Left lung (tissue), 10 donors: Measurements from ENCODE around the gene ABTB1. TPM values are rescaled to one million over a fixed set of nuclear protein-coding genes. Genes with fewer than 3 reads are reported as not detected.
A peak's percentile ranks its signal among the peaks of the same experiment; 100 is the strongest.

Source experiments
- ATAC-seq: fragments of 200-7000 bp; cut with Tn5 transposase; one replicate; pipeline ENCODE4 v1.9.1; 2020; ENCODE audit warnings: moderate library complexity
- DNase-seq, 4 donors: peaks; one replicate each; pipeline ENCODE4 v3.0.0-alpha.2; 2013 to 2020
- H3K27ac ChIP-seq, 2 donors: fragments of 200-600 bp; sonication (generic) in 1 of 2; one replicate each; pipeline versions ENCODE4 v1.5.0 to v1.8.0; 2020 to 2021
- H3K27me3 ChIP-seq, 2 donors: fragments of 200-600 bp; sonication (generic) in 1 of 2; one replicate each; pipeline versions ENCODE4 v1.5.0 to v1.8.0; 2020 to 2021
- H3K36me3 ChIP-seq, 2 donors: fragments of 200-600 bp; sonication (generic) in 1 of 2; one replicate each; pipeline versions ENCODE4 v1.5.0 to v1.8.0; 2020 to 2021
- H3K4me1 ChIP-seq, 2 donors: fragments of 200-600 bp; one replicate each; pipeline ENCODE4 v1.8.0; 2021
- H3K4me3 ChIP-seq, 2 donors: fragments of 200-600 bp; sonication (generic) in 1 of 2; one replicate each; pipeline versions ENCODE4 v1.5.0 to v1.8.0; 2020 to 2021; ENCODE audit warnings: mild to moderate bottlenecking in 1 of 2
- H3K9me3 ChIP-seq, 2 donors: fragments of 200-600 bp; sonication (generic) in 1 of 2; one replicate each; pipeline versions ENCODE4 v1.5.0 to v1.8.0; 2020 to 2021
- intact Hi-C, 2 donors: fragments of 100-400 bp; cut with DNase I; formaldehyde crosslinking; loops; one replicate each; pipeline versions ENCODE4 v1.11.2 to v1.14.2; 2022
- polyA plus RNA-seq, 6 donors: library from polyadenylated mRNA; unstranded; fragments of 120-200 nt; gene quantifications; one replicate each; pipeline ENCODE4 v1.2.1, GENCODE V29; 2013; ENCODE audit not compliant: insufficient read length in 6 of 6
- total RNA-seq, 2 donors: library from RNA; stranded (reverse); fragmentation: NEBNext Ultra II Directional; extraction: Animal tissue kit (Norgen Biotek cat#: 25700); gene quantifications; one replicate each; pipeline ENCODE4 v1.2.1, GENCODE V29; 2021
- TF ChIP-seq, protein P1 (sequence below), 2 donors: fragments of 200-600 bp; sonication (generic) in 1 of 2; IDR thresholded peaks; one replicate each; pipeline versions ENCODE4 v1.5.0 to v1.8.0; 2021; ENCODE audit warnings: antibody characterized with exemption in 2 of 2
- donor health status: DM: no; HTN: yes; CAD: no.
- donor health status: DM: no; HTN: no; CAD: no.

ABTB1 gene
- total and polyA plus RNA-seq, 8 donors = 20.2 to 56.1 (median 26.8) TPM

DNA sequence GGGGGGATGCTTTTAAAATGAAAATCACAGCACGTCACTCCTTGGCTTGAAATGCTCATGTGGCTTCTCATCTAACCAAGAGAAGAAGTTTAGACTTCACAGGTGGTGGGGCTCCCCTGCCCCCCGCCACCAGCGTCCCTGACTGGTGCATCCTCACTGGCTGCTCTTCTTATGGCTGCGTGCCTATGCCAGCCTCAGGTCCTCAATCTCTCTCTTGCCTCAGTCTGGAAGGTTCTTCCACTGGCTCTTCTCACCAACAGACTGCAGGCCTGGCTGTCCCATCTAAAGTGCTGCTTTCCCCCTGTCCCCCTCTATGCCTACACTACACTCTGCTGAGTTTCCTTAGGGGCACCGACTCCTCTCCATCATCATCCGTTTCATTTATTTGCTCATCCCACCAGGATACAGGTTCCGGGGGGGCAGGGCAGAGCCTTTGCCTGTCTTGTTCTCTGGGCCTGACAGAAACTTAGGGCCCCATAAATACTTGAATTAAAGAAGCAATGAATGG, 20.6 kb downstream of the ABTB1 start:
- Histone ChIP-seq H3K4me3 (no peak overlapping the region), H3K27me3 (no peaks in the 10 kb centered on the region), H3K4me1 (peaks cover 23% of the 10 kb centered on the region in 2 donors), H3K27ac (no peak overlapping the region), H3K9me3 (no peaks in the 10 kb centered on the region), H3K36me3 (peaks cover 0 to 38% of the 10 kb centered on the region in 2 donors)
- peak in 1 of 4 donors; percentile 38 for DNase-seq
- no peak for ATAC-seq
- intact Hi-C loops = loop anchor here in 1 of 2 donors (10.0 kb wide), 1 partner anchor 131 kb away; the partner anchor contains the start of gene MGLL
- TF ChIP-seq, protein P1, sequence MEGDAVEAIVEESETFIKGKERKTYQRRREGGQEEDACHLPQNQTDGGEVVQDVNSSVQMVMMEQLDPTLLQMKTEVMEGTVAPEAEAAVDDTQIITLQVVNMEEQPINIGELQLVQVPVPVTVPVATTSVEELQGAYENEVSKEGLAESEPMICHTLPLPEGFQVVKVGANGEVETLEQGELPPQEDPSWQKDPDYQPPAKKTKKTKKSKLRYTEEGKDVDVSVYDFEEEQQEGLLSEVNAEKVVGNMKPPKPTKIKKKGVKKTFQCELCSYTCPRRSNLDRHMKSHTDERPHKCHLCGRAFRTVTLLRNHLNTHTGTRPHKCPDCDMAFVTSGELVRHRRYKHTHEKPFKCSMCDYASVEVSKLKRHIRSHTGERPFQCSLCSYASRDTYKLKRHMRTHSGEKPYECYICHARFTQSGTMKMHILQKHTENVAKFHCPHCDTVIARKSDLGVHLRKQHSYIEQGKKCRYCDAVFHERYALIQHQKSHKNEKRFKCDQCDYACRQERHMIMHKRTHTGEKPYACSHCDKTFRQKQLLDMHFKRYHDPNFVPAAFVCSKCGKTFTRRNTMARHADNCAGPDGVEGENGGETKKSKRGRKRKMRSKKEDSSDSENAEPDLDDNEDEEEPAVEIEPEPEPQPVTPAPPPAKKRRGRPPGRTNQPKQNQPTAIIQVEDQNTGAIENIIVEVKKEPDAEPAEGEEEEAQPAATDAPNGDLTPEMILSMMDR (IDR thresholded peaks at IDR 0.05) = no peak

DNA sequence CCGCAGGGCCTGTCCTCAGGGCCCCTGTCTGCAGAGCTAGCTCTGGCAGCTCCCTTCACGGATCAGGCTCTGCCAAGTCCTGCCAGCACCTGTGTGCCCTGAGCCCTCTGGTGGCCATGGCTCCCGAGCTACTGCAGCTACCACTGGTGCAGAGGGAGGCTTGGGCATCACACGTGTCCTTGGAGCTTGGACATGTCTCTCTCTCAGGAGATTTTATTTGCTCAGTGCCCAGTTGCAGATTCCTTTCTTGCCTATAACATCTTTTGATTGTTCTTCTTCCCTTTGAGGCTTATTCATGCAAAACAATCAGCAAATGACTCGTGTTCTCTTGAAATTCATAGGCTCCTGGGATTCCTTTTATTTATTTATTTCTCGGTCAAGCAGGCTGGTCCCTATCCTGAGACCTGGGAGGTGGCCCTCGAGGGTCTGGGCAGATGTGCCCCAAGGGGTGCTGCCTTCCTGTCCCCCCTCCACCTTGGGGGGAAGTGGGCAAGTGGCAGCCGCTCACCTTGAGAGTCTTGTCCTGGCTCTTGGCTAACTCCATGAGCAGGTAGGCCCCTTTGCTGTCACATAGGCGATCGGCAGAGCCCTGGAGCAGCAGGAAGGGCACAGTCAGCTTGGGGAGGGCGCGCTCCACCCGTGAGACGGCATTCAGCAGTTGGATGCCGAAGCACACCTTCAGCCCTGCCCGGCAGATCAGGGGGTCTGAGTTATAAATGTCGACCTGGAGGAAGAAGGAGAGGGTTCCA, 21.9 kb downstream of the ABTB1 start:
- H3K4me1 ChIP-seq = peaks cover 30 to 33% of the 10 kb centered on the region in 2 donors
- peaks cover 0 to 38% of the 10 kb centered on the region in 2 donors for H3K36me3 ChIP-seq
- ATAC-seq = no peak
- H3K4me3 ChIP-seq = no peak overlapping the region
- intact Hi-C loops = loop anchor here in 1 of 2 donors (10.0 kb wide), 1 partner anchor 130 kb away; the partner anchor contains the start of gene MGLL
- TF ChIP-seq, protein P1 (IDR thresholded peaks at IDR 0.05) = peak in 1 of 2 donors; percentile 28
- no peak overlapping the region for H3K27ac ChIP-seq
- H3K9me3 ChIP-seq = no peaks in the 10 kb centered on the region
- peak in 1 of 4 donors; percentile 87 for DNase-seq
- H3K27me3 ChIP-seq = no peaks in the 10 kb centered on the region

DNA sequence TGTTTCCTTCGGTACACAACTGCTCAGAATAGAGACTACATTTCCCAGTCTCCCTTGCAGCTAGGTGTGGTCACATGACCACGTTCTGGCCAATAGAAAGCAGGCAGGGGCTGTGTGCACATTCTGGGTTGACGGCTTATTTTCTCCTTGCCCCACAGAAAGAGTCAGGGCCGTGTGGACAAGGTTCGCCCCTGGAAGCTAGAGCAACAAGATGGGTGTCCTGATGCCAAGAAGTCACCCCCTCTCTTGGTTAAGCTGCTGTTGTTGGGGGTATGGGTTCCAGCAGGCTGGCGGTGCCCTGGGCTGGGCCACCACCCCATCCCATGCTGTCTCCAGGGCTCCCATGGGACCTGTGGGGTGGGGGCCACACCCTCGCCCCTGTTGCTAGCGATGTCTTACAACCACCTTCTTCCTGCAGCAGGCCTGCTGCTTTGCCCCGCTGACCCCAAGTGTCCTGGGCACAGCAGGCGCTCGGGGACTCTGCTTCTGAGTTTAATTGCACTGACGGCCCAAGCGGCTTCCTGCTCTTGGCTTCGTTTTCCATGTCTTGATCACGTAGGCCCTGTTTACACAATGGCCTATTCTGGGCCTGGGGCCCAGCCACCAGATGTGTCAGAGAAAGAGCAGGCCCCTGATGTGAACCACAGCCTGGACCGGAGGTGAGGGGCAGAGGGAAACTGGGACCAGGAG, 24.9 kb downstream of the ABTB1 start:
- H3K4me1 ChIP-seq = peaks cover 23 to 62% of the 10 kb centered on the region in 2 donors
- TF ChIP-seq, protein P1 (IDR thresholded peaks at IDR 0.05) = no peak
- no peak overlapping the region for H3K4me3 ChIP-seq
- intact Hi-C loops = loop anchor here in 1 of 2 donors (10.0 kb wide), 1 partner anchor 127 kb away; the partner anchor contains the start of gene MGLL
- H3K36me3 ChIP-seq = peaks cover 0 to 24% of the 10 kb centered on the region in 2 donors
- H3K9me3 ChIP-seq = no peaks in the 10 kb centered on the region
- DNase-seq (peak; percentile 60 to 94 (median 88)), ATAC-seq (peak; percentile 73)
- no peaks in the 10 kb centered on the region for H3K27me3 ChIP-seq
- peak overlapping the region; percentile 82 to 88 for H3K27ac ChIP-seq

GRCh38 chr3:127698286-127698685, 25.5 kb downstream of the ABTB1 start:
- Histone ChIP-seq H3K4me1 (peaks cover 23 to 68% of the 10 kb centered on the region in 2 donors), H3K4me3 (no peak overlapping the region), H3K9me3 (no peaks in the 10 kb centered on the region), H3K27me3 (no peaks in the 10 kb centered on the region), H3K27ac (peak overlapping the region; percentile 82 to 88), H3K36me3 (peaks cover 0 to 18% of the 10 kb centered on the region in 2 donors)
- DNase-seq = no peak
- intact Hi-C loops = loop anchor here in 1 of 2 donors (10.0 kb wide), 1 partner anchor 127 kb away; the partner anchor contains the start of gene MGLL
- TF ChIP-seq, protein P1 (IDR thresholded peaks at IDR 0.05) = no peak
- ATAC-seq = no peak
